Activated CD4-positive, alpha-beta T cell treated with anti-CD3 and anti-CD28 coated beads, Interleukin-2, amount 10 ng/mL, durations not matched to agents 7 days and 5 days (primary cell): ENCODE results near the gene POLR1C. TPM values are rescaled to one million over a fixed set of nuclear protein-coding genes. Genes with fewer than 3 reads are reported as not detected.

Source experiments
- CTCF ChIA-PET: fragments of 350-600 bp; sonication (Branson Sonifier 250); formaldehyde crosslinking; loops from one replicate; lab custom pipeline; 2021; ENCODE audit warnings: antibody characterized with exemption; lab: Charles Lee
- POLR2A ChIA-PET: fragments of 350-600 bp; sonication (Branson Sonifier 250); formaldehyde crosslinking; loops from one replicate; lab custom pipeline; 2021; ENCODE audit warnings: antibody characterized with exemption; lab: Charles Lee
- DNase-seq: peaks from one replicate; pipeline ENCODE4 v3.0.0-alpha.2; 2020
- H3K27ac Mint-ChIP-seq: one replicate; pipeline ENCODE4 v1.8.0; 2021; ENCODE audit warnings: mild to moderate bottlenecking, moderate library complexity, mixed read lengths
- H3K27me3 Mint-ChIP-seq: one replicate; pipeline ENCODE4 v1.8.0; 2021; ENCODE audit warnings: mixed read lengths
- H3K36me3 Mint-ChIP-seq: one replicate; pipeline ENCODE4 v1.8.0; 2021; ENCODE audit warnings: low read depth, mixed read lengths
- H3K4me1 Mint-ChIP-seq: one replicate; pipeline ENCODE4 v1.8.0; 2021; ENCODE audit warnings: mixed read lengths
- H3K4me3 Mint-ChIP-seq: one replicate; pipeline ENCODE4 v1.8.0; 2021; ENCODE audit warnings: mild to moderate bottlenecking, moderate library complexity, mixed read lengths
- H3K9me3 Mint-ChIP-seq: one replicate; pipeline ENCODE4 v1.8.0; 2021; ENCODE audit warnings: mixed read lengths
- total RNA-seq, 2 experiments: library from RNA; stranded (reverse); gene quantifications; one replicate each; pipeline ENCODE4 v1.2.3, GENCODE V29; 2021

POLR1C gene
- total RNA-seq, 2 experiments from 2014 or later, result 23.1 to 33.4 TPM

DNA sequence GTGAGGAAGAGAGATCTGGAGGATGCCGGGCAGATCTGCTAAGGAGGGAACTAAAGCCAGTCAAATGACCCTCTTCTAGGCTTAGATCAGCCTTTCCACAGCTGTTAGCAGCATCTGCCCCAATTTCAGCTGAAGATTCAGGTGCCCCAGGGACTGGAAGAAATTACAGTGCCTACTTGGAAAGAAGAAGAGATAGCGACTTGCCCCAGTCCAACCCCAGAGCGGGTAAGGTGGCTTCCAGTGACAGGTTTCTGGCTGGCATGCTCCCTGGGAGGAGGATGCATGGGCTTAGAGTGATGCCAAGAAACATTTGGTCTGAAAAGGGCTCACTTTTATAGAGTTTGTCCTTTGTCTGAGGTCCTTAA is 38.9 kb upstream of the POLR1C start:
- Mint-ChIP-seq H3K27me3 (peaks cover 2% of the 10 kb centered on the region), H3K4me1 (peaks cover 47% of the 10 kb centered on the region), H3K4me3 (peak overlapping the region; percentile 92), H3K9me3 (no peaks in the 10 kb centered on the region), H3K36me3 (peaks cover 10% of the 10 kb centered on the region), H3K27ac (peak overlapping the region; percentile 94)
- DNase-seq, result no peak
- ChIA-PET CTCF (interaction anchor here (0.8 to 1.1 kb wide), 3 partner anchors 10 to 30 kb away, joined by 3 to 5 read pairs (median 3); no protein-coding TSS in a partner anchor), POLR2A (interaction anchor here (0.7 kb wide), 1 partner anchor 235 kb away, joined by 3 read pairs; the partner anchor contains the start of gene TTBK1)

- H3K4me1 Mint-ChIP-seq, result peaks cover 47% of the 10 kb centered on the region
- H3K36me3 Mint-ChIP-seq, result peaks cover 12% of the 10 kb centered on the region
- POLR2A ChIA-PET, result no interaction called here
- H3K9me3 Mint-ChIP-seq, result no peaks in the 10 kb centered on the region
- H3K27me3 Mint-ChIP-seq, result no peaks in the 10 kb centered on the region
- DNase-seq, result no peak
- CTCF ChIA-PET, result interaction anchor here (0.7 to 1.8 kb wide), 4 partner anchors 8 to 31 kb away, joined by 3 to 4 read pairs (median 3); no protein-coding TSS in a partner anchor
- H3K27ac Mint-ChIP-seq, result no peak overlapping the region
- no peak overlapping the region for H3K4me3 Mint-ChIP-seq
Measured at GRCh38 chr6:43481075-43481474, 35.8 kb upstream of the POLR1C start.

DNA sequence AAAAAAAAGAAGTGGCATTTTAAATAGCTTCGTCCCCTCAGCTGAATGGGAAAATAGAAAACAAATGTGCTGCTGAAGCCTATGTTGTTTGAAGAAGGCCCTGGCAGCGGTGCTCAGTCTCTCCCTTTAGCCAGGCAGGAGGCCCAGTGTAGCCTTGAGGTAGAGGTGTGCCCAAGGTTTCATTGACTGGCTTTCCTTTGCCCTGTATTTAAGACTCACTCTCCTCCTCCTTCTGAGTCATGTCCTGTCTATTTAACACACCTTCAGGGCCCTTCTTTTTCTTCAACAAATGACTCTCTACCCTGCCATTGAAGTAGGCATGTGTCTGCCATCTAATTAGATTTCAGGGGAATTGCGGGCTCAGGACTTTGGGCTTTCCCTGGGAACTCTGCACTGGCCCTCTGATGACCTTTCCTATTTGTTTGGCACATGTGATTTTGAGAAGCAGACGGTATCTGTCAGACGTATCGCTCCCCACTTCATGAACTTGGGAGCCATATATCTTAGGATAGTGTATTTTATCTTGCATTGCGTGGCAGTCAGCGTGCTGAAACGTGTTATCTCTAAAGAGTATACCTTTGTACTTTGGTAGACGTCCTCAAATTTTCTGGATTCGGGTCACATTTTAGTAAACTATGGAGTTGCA is 35.2 kb upstream of the POLR1C start:
- CTCF ChIA-PET, result interaction anchor here (0.7 to 4.7 kb wide), 4 partner anchors 8 to 30 kb away, joined by 3 to 19 read pairs (median 3); no protein-coding TSS in a partner anchor
- POLR2A ChIA-PET, result no interaction called here
- Mint-ChIP-seq H3K36me3 (peaks cover 12% of the 10 kb centered on the region), H3K27me3 (no peaks in the 10 kb centered on the region), H3K4me1 (peaks cover 44% of the 10 kb centered on the region), H3K9me3 (no peaks in the 10 kb centered on the region), H3K27ac (no peak overlapping the region), H3K4me3 (no peak overlapping the region)
- DNase-seq, result no peak

GRCh38 chr6:43488667-43489276 is 28.1 kb upstream of the POLR1C start:
- Mint-ChIP-seq H3K27ac (no peak overlapping the region), H3K4me3 (no peak overlapping the region), H3K36me3 (no peaks in the 10 kb centered on the region), H3K27me3 (no peaks in the 10 kb centered on the region), H3K9me3 (no peaks in the 10 kb centered on the region), H3K4me1 (peaks cover under 1% of the 10 kb centered on the region)
- CTCF ChIA-PET, result interaction anchor here (0.7 to 1.9 kb wide), 7 partner anchors 13 to 260 kb away, joined by 3 to 6 read pairs (median 3); partner anchors contain the start of gene DNPH1
- POLR2A ChIA-PET, result no interaction called here
- no peak for DNase-seq

- Mint-ChIP-seq H3K36me3 (no peaks in the 10 kb centered on the region), H3K4me1 (peaks cover 6% of the 10 kb centered on the region), H3K9me3 (no peaks in the 10 kb centered on the region), H3K4me3 (no peak overlapping the region), H3K27ac (no peak overlapping the region), H3K27me3 (no peaks in the 10 kb centered on the region)
- no peak for DNase-seq
- ChIA-PET POLR2A (interaction anchor here (0.6 kb wide), 1 partner anchor 109 kb away, joined by 3 read pairs; no protein-coding TSS in a partner anchor), CTCF (interaction anchor here (0.7 to 1.9 kb wide), 9 partner anchors 8 to 261 kb away, joined by 3 to 6 read pairs (median 3); partner anchors contain the start of genes DNPH1 and TJAP1)
Measured at GRCh38 chr6:43489277-43490072, 27.4 kb upstream of the POLR1C start.

DNA sequence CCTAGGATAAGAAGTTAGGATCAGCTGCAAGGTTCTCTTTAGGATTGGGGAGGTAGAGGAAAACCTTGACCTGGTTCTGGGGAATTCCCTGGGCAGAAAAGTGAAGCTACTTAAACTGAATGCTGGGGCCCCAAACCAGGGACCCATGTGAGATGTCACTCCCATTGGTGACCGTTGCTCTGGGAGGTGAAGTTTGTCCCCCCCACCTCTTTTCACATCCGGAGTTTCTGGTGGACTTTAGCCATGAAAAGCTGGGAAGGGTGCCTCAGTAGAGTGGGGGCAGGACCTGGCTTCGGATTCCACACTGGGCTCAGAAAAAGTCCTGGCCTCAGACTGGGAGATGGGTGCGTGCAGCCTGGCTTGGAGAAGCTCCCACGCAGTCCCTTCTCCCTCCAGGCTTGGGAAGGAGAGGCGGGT is 26.4 kb upstream of the POLR1C start:
- no peaks in the 10 kb centered on the region for H3K27me3 Mint-ChIP-seq
- no peak overlapping the region for H3K4me3 Mint-ChIP-seq
- no peak for DNase-seq
- no peaks in the 10 kb centered on the region for H3K9me3 Mint-ChIP-seq
- POLR2A ChIA-PET, result interaction anchor here (0.6 kb wide), 1 partner anchor 110 kb away, joined by 3 read pairs; no protein-coding TSS in a partner anchor
- peaks cover 15% of the 10 kb centered on the region for H3K4me1 Mint-ChIP-seq
- CTCF ChIA-PET, result interaction anchor here (1.0 to 7.0 kb wide), 4 partner anchors 10 to 34 kb away, joined by 3 to 54 read pairs (median 4); partner anchors contain the start of genes LRRC73 and TJAP1
- H3K36me3 Mint-ChIP-seq, result no peaks in the 10 kb centered on the region
- H3K27ac Mint-ChIP-seq, result no peak overlapping the region

- H3K27me3 Mint-ChIP-seq, result no peaks in the 10 kb centered on the region
- ChIA-PET POLR2A (no interaction called here), CTCF (interaction anchor here (1.3 to 7.0 kb wide), 4 partner anchors 8 to 263 kb away, joined by 3 to 54 read pairs (median 6); partner anchors contain the start of genes DNPH1 and LRRC73)
- no peaks in the 10 kb centered on the region for H3K9me3 Mint-ChIP-seq
- H3K4me3 Mint-ChIP-seq, result no peak overlapping the region
- no peaks in the 10 kb centered on the region for H3K36me3 Mint-ChIP-seq
- H3K27ac Mint-ChIP-seq, result no peak overlapping the region
- peaks cover 19% of the 10 kb centered on the region for H3K4me1 Mint-ChIP-seq
- no peak for DNase-seq
Measured at GRCh38 chr6:43491750-43492661, 24.9 kb upstream of the POLR1C start.

DNA sequence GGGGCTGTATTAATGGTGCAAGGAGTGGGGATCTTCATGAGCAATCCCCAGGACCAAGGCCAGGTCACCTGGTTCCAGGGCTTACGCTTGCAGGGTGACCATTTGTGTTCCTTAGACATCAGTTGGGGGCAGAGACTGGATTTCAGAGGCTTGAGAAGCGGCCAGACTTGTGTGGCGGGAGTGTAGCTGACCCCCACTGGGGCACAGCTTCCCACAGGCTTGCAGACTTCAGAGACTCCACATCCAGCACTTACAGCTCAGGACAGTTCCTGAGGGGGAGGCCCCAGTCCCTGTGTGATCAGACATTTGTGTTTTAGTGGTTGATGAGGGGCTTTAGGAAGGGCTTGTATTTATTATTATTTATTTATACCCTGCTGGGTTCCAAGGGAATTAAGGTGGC is 24.2 kb upstream of the POLR1C start:
- Mint-ChIP-seq H3K36me3 (no peaks in the 10 kb centered on the region), H3K9me3 (no peaks in the 10 kb centered on the region), H3K4me3 (no peak overlapping the region), H3K4me1 (peaks cover 19% of the 10 kb centered on the region), H3K27me3 (no peaks in the 10 kb centered on the region), H3K27ac (no peak overlapping the region)
- ChIA-PET CTCF (interaction anchor here (1.8 to 7.0 kb wide), 3 partner anchors 9 to 14 kb away, joined by 5 to 54 read pairs (median 6); partner anchors contain the start of gene LRRC73), POLR2A (no interaction called here)
- DNase-seq, result no peak

GRCh38 chr6:43493230-43493629 is 23.7 kb upstream of the POLR1C start:
- Mint-ChIP-seq H3K4me1 (peaks cover 19% of the 10 kb centered on the region), H3K4me3 (no peak overlapping the region), H3K9me3 (no peaks in the 10 kb centered on the region), H3K36me3 (no peaks in the 10 kb centered on the region), H3K27ac (peak overlapping the region; percentile 14), H3K27me3 (no peaks in the 10 kb centered on the region)
- POLR2A ChIA-PET, result no interaction called here
- CTCF ChIA-PET, result interaction anchor here (0.6 to 7.0 kb wide), 7 partner anchors 9 to 589 kb away, joined by 3 to 54 read pairs (median 4); partner anchors contain the start of genes LRRC73 and TJAP1
- no peak for DNase-seq

DNA sequence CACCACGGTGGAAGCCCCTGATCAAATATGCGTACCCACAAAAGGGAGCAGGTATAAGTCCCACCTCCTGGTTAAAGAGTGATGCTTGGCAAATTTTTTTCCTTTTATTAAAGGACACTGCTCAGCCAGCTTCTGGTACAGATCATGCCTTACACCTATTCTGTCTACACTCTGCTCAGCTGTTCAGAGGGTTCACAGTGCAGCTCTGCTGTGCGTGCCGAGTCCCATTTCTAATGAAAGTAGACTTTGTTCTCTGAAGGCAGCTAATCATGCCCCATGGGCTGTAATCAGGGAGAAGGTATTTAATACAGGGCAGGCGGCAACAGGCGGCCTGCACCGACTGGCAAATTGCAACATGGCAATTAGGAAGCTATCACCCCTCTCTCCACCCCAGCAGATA is 23.1 kb upstream of the POLR1C start:
- no peak for DNase-seq
- no peaks in the 10 kb centered on the region for H3K36me3 Mint-ChIP-seq
- no peaks in the 10 kb centered on the region for H3K27me3 Mint-ChIP-seq
- peaks cover 19% of the 10 kb centered on the region for H3K4me1 Mint-ChIP-seq
- no peak overlapping the region for H3K4me3 Mint-ChIP-seq
- peak overlapping the region; percentile 72 for H3K27ac Mint-ChIP-seq
- ChIA-PET POLR2A (no interaction called here), CTCF (interaction anchor here (0.6 to 7.0 kb wide), 5 partner anchors 10 to 71 kb away, joined by 3 to 54 read pairs (median 4); partner anchors contain the start of genes LRRC73 and TJAP1)
- no peaks in the 10 kb centered on the region for H3K9me3 Mint-ChIP-seq

DNA sequence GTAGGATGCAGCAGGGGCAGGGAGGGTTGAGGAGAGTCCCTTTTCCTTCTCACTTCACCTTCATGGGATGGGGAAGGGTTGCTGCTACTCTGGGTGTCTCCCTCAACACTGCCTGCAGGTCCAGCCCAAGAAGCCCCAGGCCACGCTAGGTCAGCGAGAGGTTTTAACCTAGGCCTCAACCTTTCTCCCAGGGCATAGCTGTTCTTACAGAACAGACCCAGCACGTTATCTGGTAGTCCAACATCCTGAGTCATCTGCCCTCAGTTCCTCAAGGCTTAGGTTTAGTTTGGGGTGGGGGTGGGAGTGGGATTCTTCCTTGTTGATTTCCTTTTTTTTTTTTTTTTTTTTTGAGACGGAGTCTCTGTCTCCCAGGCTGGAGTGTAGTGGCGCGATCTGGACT is 22.6 kb upstream of the POLR1C start:
- CTCF ChIA-PET, result interaction anchor here (0.6 to 7.0 kb wide), 4 partner anchors 10 to 30 kb away, joined by 3 to 54 read pairs (median 12); partner anchors contain the start of gene LRRC73
- no peaks in the 10 kb centered on the region for H3K9me3 Mint-ChIP-seq
- peaks cover 19% of the 10 kb centered on the region for H3K4me1 Mint-ChIP-seq
- POLR2A ChIA-PET, result no interaction called here
- peak overlapping the region; percentile 72 for H3K27ac Mint-ChIP-seq
- H3K36me3 Mint-ChIP-seq, result peaks cover 1% of the 10 kb centered on the region
- DNase-seq, result no peak
- no peaks in the 10 kb centered on the region for H3K27me3 Mint-ChIP-seq
- H3K4me3 Mint-ChIP-seq, result no peak overlapping the region
